Hematopoietic multipotent progenitor cell treated with erythropoietin and hydrocortisone succinate and interleukin-3 and kit ligand, for 17 days (in vitro differentiated cells): Measurements from ENCODE around the gene TDRD5.

Experiments used
- DNase-seq: peaks from one replicate; pipeline ENCODE4 v3.0.0-alpha.2; 2015; ENCODE audit warnings: low spot score

TDRD5 gene

GRCh38 chr1:179591592-179592580, at the start of gene TDRD5:
Gene TDRD5 (plus strand): TSS chr1:179591832. CDS start chr1:179592616, 784 bp downstream.
- no peak for DNase-seq

GRCh38 chr1:179545321-179545720, 46.3 kb upstream of the TDRD5 start:
- no peak for DNase-seq

GRCh38 chr1:179547021-179547535, 44.6 kb upstream of the TDRD5 start:
- DNase-seq: no peak

- DNase-seq: no peak
Measured at GRCh38 chr1:179548666-179549367, 42.8 kb upstream of the TDRD5 start.

GRCh38 chr1:179549368-179549700, 42.3 kb upstream of the TDRD5 start:
- DNase-seq: no peak

GRCh38 chr1:179550746-179551682, 40.6 kb upstream of the TDRD5 start:
- no peak for DNase-seq

- no peak for DNase-seq
Measured at GRCh38 chr1:179554427-179554826, 37.2 kb upstream of the TDRD5 start.

GRCh38 chr1:179558078-179558477, 33.6 kb upstream of the TDRD5 start:
- DNase-seq: no peak

GRCh38 chr1:179575497-179576314, 15.9 kb upstream of the TDRD5 start, which contains the start of gene NPHS2:
Gene NPHS2 (minus strand): TSS chr1:179575948. CDS start chr1:179575864, 84 bp downstream.
- DNase-seq: no peak

GRCh38 chr1:179576509-179576908, 15.1 kb upstream of the TDRD5 start:
- DNase-seq: no peak

- DNase-seq: no peak
Measured at GRCh38 chr1:179583771-179584320, 7.8 kb upstream of the TDRD5 start.

GRCh38 chr1:179586107-179586823, 5.4 kb upstream of the TDRD5 start:
- DNase-seq: no peak

- DNase-seq: no peak
Measured at GRCh38 chr1:179587336-179587735, 4.3 kb upstream of the TDRD5 start.

GRCh38 chr1:179588425-179589024, 3.1 kb upstream of the TDRD5 start:
- no peak for DNase-seq

GRCh38 chr1:179589509-179589908, 2.1 kb upstream of the TDRD5 start:
- no peak for DNase-seq

- DNase-seq: no peak
Measured at GRCh38 chr1:179590671-179591070, 961 bp upstream of the TDRD5 start.

- DNase-seq: no peak
Measured at GRCh38 chr1:179591253-179591591, 410 bp upstream of the TDRD5 start.

- no peak for DNase-seq
Measured at GRCh38 chr1:179598631-179599030, 7.0 kb downstream of the TDRD5 start.

GRCh38 chr1:179599623-179600249, 8.1 kb downstream of the TDRD5 start:
- DNase-seq: peak; percentile 6
